ENCODE data around the gene NTN4. TPM values are rescaled to one million over a fixed set of nuclear protein-coding genes. Genes with fewer than 3 reads are reported as not detected.

The NTN4 gene
- polyA plus RNA-seq, 1 donor (not counting 4 experiments of a cell fraction or from before 2014, with no cell fraction given) = 8.3 TPM

DNA sequence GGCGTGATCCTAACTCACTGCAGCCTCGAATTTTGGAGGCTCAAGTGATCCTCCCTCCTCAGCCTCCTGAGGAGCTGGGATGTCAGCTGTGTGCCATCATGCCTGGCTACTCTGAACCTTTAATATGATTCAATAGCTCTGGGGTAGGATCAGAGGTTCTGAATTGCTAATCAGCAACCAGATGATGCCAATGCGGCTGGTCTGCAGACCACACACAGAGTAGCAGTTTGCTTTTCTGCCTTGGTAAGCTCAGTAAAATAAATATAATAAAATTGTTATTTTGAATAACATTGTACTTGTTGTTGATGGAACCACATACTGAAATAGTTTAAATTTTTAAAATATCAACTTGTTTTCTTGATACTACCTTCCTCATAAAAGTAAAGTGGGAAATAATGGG, 86.6 kb downstream of the NTN4 start:
- no peaks in the 10 kb centered on the region for H3K9me1 ChIP-seq (ENCODE audit: control insufficient read depth, extremely low read depth, insufficient read depth, low read length)
- no peaks in the 10 kb centered on the region for H3K9me3 ChIP-seq (ENCODE audit: control insufficient read depth, low read depth, low read length)
- no peak overlapping the region for H3K9ac ChIP-seq (ENCODE audit: control insufficient read depth, extremely low read depth, insufficient read depth, low read length)
- no peak overlapping the region for H3K4me3 ChIP-seq (ENCODE audit: control insufficient read depth in 2 of 3, extremely low read depth in 1 of 3, insufficient read depth in 2 of 3, low read depth in 1 of 3, low read length in 3 of 3)
- dilution Hi-C loops (cut with MboI; ENCODE audit: extremely low pct_ligation_motif_present, low sequenced_read_pairs) = no loop called here
- no peak for FAIRE-seq
- no peak overlapping the region for H2AFZ ChIP-seq (ENCODE audit: control insufficient read depth, low read length)
- H3K27me3 ChIP-seq (ENCODE audit: control insufficient read depth, extremely low read depth, insufficient read depth, low read length) = no peaks in the 10 kb centered on the region
- peaks cover 12% of the 10 kb centered on the region for H3K4me1 ChIP-seq (ENCODE audit: control insufficient read depth, extremely low read depth, insufficient read depth, low read length)
- H3K79me2 ChIP-seq (ENCODE audit: control insufficient read depth, insufficient read depth, low read length) = no peaks in the 10 kb centered on the region
- H3K4me2 ChIP-seq (ENCODE audit: control insufficient read depth, extremely low read depth, insufficient read depth, low read depth, low read length) = no peak overlapping the region
- no peak overlapping the region for H3K27ac ChIP-seq (ENCODE audit: control insufficient read depth, insufficient read depth, low read length)
- TF ChIP-seq, protein P1, sequence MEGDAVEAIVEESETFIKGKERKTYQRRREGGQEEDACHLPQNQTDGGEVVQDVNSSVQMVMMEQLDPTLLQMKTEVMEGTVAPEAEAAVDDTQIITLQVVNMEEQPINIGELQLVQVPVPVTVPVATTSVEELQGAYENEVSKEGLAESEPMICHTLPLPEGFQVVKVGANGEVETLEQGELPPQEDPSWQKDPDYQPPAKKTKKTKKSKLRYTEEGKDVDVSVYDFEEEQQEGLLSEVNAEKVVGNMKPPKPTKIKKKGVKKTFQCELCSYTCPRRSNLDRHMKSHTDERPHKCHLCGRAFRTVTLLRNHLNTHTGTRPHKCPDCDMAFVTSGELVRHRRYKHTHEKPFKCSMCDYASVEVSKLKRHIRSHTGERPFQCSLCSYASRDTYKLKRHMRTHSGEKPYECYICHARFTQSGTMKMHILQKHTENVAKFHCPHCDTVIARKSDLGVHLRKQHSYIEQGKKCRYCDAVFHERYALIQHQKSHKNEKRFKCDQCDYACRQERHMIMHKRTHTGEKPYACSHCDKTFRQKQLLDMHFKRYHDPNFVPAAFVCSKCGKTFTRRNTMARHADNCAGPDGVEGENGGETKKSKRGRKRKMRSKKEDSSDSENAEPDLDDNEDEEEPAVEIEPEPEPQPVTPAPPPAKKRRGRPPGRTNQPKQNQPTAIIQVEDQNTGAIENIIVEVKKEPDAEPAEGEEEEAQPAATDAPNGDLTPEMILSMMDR (optimal IDR thresholded peaks at IDR 0.05 in 1 of 3, IDR thresholded peaks at IDR 0.05 in 1 of 3, conservative IDR thresholded peaks at IDR 0.05 in 1 of 3; ENCODE audit: extremely low read depth in 1 of 3, insufficient read depth in 2 of 3, low read length in 3 of 3) = no peak
- TF ChIP-seq EZH2 (IDR thresholded peaks at IDR 0.05; ENCODE audit: low read length) = no peak
- H4K20me1 ChIP-seq (ENCODE audit: control insufficient read depth, extremely low read depth, insufficient read depth, low read length) = no peaks in the 10 kb centered on the region
- no peak for DNase-seq (ENCODE audit: low read depth, low spot score)
- no peaks in the 10 kb centered on the region for H3K36me3 ChIP-seq (ENCODE audit: control insufficient read depth in 2 of 2, extremely low read depth in 1 of 2, insufficient read depth in 2 of 2, low read length in 2 of 2)

DNA sequence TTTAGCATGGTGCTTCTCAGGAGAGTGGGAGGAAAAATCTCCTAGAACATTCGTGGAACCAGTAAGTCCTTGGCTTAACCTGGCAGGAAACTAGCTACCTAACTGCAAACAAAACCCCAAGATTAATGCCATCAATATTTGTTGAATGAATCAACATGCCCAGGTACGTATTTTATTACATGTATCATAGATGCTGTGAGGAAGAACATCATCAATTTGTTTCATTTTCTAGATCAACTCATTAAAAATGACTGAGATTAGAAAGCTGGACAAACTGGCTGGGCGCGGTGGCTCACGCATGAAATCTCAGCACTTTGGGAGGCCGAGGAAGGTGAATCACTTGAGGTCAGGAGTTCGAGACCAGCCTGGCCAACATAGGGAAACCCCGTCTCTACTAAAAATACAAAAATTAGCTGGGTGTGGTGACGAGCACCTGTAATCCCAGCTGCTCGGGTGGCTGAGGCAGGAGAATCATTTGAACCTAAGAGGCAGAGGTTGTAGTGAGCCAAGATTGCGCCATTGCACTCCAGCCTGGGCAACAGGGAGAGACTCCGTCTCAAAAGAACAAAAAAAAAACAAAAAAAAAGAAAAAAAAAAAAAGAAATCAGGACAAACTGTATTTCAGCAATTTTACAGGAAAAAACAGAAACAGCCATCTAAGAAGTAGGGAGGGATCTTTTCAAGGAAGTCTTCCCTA, 88.7 kb downstream of the NTN4 start:
- Histone ChIP-seq H3K36me3 (ENCODE audit: control insufficient read depth in 2 of 2, extremely low read depth in 1 of 2, insufficient read depth in 2 of 2, low read length in 2 of 2) (no peaks in the 10 kb centered on the region), H3K4me3 (ENCODE audit: control insufficient read depth in 2 of 3, extremely low read depth in 1 of 3, insufficient read depth in 2 of 3, low read depth in 1 of 3, low read length in 3 of 3) (no peak overlapping the region), H3K9me1 (ENCODE audit: control insufficient read depth, extremely low read depth, insufficient read depth, low read length) (no peaks in the 10 kb centered on the region), H3K27ac (ENCODE audit: control insufficient read depth, insufficient read depth, low read length) (peak overlapping the region; percentile 7), H3K9ac (ENCODE audit: control insufficient read depth, extremely low read depth, insufficient read depth, low read length) (no peak overlapping the region), H3K4me1 (ENCODE audit: control insufficient read depth, extremely low read depth, insufficient read depth, low read length) (peaks cover 12% of the 10 kb centered on the region), H3K79me2 (ENCODE audit: control insufficient read depth, insufficient read depth, low read length) (no peaks in the 10 kb centered on the region), H2AFZ (ENCODE audit: control insufficient read depth, low read length) (peak overlapping the region; percentile 36), H3K27me3 (ENCODE audit: control insufficient read depth, extremely low read depth, insufficient read depth, low read length) (no peaks in the 10 kb centered on the region), H3K4me2 (ENCODE audit: control insufficient read depth, extremely low read depth, insufficient read depth, low read depth, low read length) (peak overlapping the region; percentile 25), H4K20me1 (ENCODE audit: control insufficient read depth, extremely low read depth, insufficient read depth, low read length) (no peaks in the 10 kb centered on the region), H3K9me3 (ENCODE audit: control insufficient read depth, low read depth, low read length) (no peaks in the 10 kb centered on the region)
- TF ChIP-seq, protein P1 (optimal IDR thresholded peaks at IDR 0.05 in 1 of 3, IDR thresholded peaks at IDR 0.05 in 1 of 3, conservative IDR thresholded peaks at IDR 0.05 in 1 of 3; ENCODE audit: extremely low read depth in 1 of 3, insufficient read depth in 2 of 3, low read length in 3 of 3) = no peak
- TF ChIP-seq EZH2 (IDR thresholded peaks at IDR 0.05; ENCODE audit: low read length) = no peak
- DNase-seq (ENCODE audit: low read depth, low spot score) (peak; percentile 35), FAIRE-seq (peak; percentile 63)
- dilution Hi-C loops (cut with MboI; ENCODE audit: extremely low pct_ligation_motif_present, low sequenced_read_pairs) = no loop called here
